K562 (cell line): Measurements from ENCODE around the gene SLC37A3. TPM values are rescaled to one million over a fixed set of nuclear protein-coding genes. Genes with fewer than 3 reads are reported as not detected.

ENCODE experiments used
- ATAC-seq: fragments of 200-7000 bp; cut with Tn5 transposase; 3 replicates; pipeline ENCODE4 v1.9.1; 2020; ENCODE audit warnings: moderate library complexity
- BruUV-seq: library from RNA; stranded (reverse); fragments of 400-500 nt; replicated peaks from 2 replicates; lab custom pipeline; 2021; lab: Mats Ljungman, UMichigan
- CTCF ChIA-PET: fragments of 300-600 bp; formaldehyde crosslinking; extraction: SDS; loops from one replicate; lab custom pipeline; 2021; ENCODE audit warnings: low intra/inter-chr PET ratio; lab: Yijun Ruan, JAX
- POLR2A ChIA-PET: fragments of 300-600, 350-650 bp; sonication (Branson Sonifier 250); formaldehyde crosslinking; extraction: SDS; loops from one replicate; lab custom pipeline; 2021; ENCODE audit warnings: antibody characterized with exemption, inconsistent platforms; lab: Yijun Ruan, JAX
- DNase-seq, 4 experiments: peaks; one replicate each; pipeline versions ENCODE4 v3.0.0 to v3.0.0-alpha.2; 2011 to 2018; ENCODE audit warnings: low spot score in 3 of 4, mixed read lengths in 3 of 4; ENCODE audit errors: extremely low read depth in 1 of 4
- FAIRE-seq: peaks from 2 replicates; lab custom pipeline; 2011; peaks lifted over from hg19 to GRCh38; lab: Jason Lieb, UNC
- H2AFZ ChIP-seq: 2 replicates; pipeline ENCODE4 v1.6.0; 2011; ENCODE audit warnings: low read depth, low read length, control low read depth, inconsistent platforms
- H3K27ac ChIP-seq: fragments of 200-600 bp; 3 replicates; pipeline ENCODE4 v1.8.0; 2011; ENCODE audit warnings: low read depth, mild to moderate bottlenecking, control low read depth, inconsistent platforms, low read length, moderate library complexity, mixed read lengths; ENCODE audit errors: extremely low read depth
- H3K27me3 ChIP-seq, 2 experiments: fragments of 300-600 bp in 1 of 2; 2 replicates in 1 of 2; 3 replicates in 1 of 2; pipeline versions ENCODE4 v1.6.0 to v1.8.0; 2011; ENCODE audit warnings: inconsistent platforms in 2 of 2, low read length in 2 of 2, mild to moderate bottlenecking in 1 of 2, mixed read lengths in 1 of 2, moderate library complexity in 1 of 2; ENCODE audit not compliant: control insufficient read depth in 2 of 2, insufficient read depth in 2 of 2
- H3K36me3 ChIP-seq: fragments of 300-600 bp; 3 replicates; pipeline ENCODE4 v1.8.0; 2011; ENCODE audit warnings: mild to moderate bottlenecking, low read length, inconsistent platforms; ENCODE audit not compliant: control insufficient read depth, insufficient read depth
- H3K4me1 ChIP-seq, 2 experiments: fragments of 200-600 bp in 1 of 2; replicated peaks in 1 of 2; 2 replicates in 1 of 2; 3 replicates in 1 of 2; pipeline versions ENCODE4 v1.5.1 to v1.8.0; 2011; ENCODE audit warnings: inconsistent platforms in 2 of 2, low read length in 2 of 2, mild to moderate bottlenecking in 1 of 2, mixed read lengths in 1 of 2, moderate library complexity in 1 of 2; ENCODE audit not compliant: control insufficient read depth in 2 of 2, insufficient read depth in 2 of 2
- H3K4me2 ChIP-seq: 2 replicates; pipeline ENCODE4 v1.6.1; 2011; ENCODE audit warnings: low read length, control low read depth, inconsistent platforms, mixed read lengths; ENCODE audit not compliant: insufficient read depth
- H3K4me3 ChIP-seq: fragments of 200-600 bp; sonication (generic), shearing (Covaris generic); 2 replicates; pipeline ENCODE4 v1.5.1; 2016; ENCODE audit warnings: control low read depth, inconsistent platforms
- H3K79me2 ChIP-seq: fragments of 200-600 bp; 3 replicates; pipeline ENCODE4 v1.8.0; 2011; ENCODE audit warnings: low read length, inconsistent platforms; ENCODE audit not compliant: control insufficient read depth, insufficient read depth
- H3K9ac ChIP-seq, 2 experiments: 2 replicates each; pipeline versions ENCODE4 v1.6.0 to v1.6.1; 2011; ENCODE audit warnings: low read depth in 2 of 2, low read length in 2 of 2, control low read depth in 1 of 2, inconsistent platforms in 1 of 2, mild to moderate bottlenecking in 1 of 2, mixed read lengths in 1 of 2; ENCODE audit not compliant: insufficient read depth in 1 of 2
- H3K9me1 ChIP-seq: one replicate; pipeline ENCODE4 v1.6.0; 2011; ENCODE audit warnings: inconsistent platforms, mild to moderate bottlenecking, low read length, moderate library complexity; ENCODE audit not compliant: control insufficient read depth, insufficient read depth
- H3K9me3 ChIP-seq: replicated peaks from 2 replicates; pipeline ENCODE4 v1.5.1; 2011; ENCODE audit warnings: low read depth, low read length, inconsistent platforms; ENCODE audit not compliant: control insufficient read depth, insufficient read depth
- H4K20me1 ChIP-seq: replicated peaks from 2 replicates; pipeline ENCODE4 v1.6.1; 2011; ENCODE audit warnings: low read length, inconsistent platforms, mixed read lengths; ENCODE audit not compliant: control insufficient read depth, insufficient read depth
- ADNP ChIP-seq: fragments of 200-800 bp; sonication (Bioruptor generic); IDR thresholded peaks from 2 replicates; pipeline ENCODE4 v1.6.1; 2016; ENCODE audit warnings: missing genetic modification characterization, missing compliant biosample characterization
- FIP1L1 ChIP-seq: fragments of 200-400 bp; formaldehyde crosslinking; IDR thresholded peaks from 2 replicates; pipeline ENCODE4 v1.6.1; 2018; ENCODE audit warnings: mild to moderate bottlenecking, low read depth, low read length; ENCODE audit not compliant: poor library complexity, severe bottlenecking
- FOXM1 ChIP-seq, 2 experiments: fragments of 450-650 bp in 1 of 2; sonication (generic) in 1 of 2; formaldehyde crosslinking in 1 of 2; IDR thresholded peaks; 2 replicates each; pipeline versions ENCODE4 v1.6.1 to v1.9.0; 2017 to 2022; ENCODE audit warnings: low read depth in 2 of 2, mild to moderate bottlenecking in 2 of 2, missing genetic modification reagents in 1 of 2, moderate library complexity in 1 of 2
- HEY1 ChIP-seq: fragments of 250-450 bp; sonication (Bioruptor Pico); IDR thresholded peaks from 2 replicates; pipeline ENCODE4 v1.5.0; 2020; ENCODE audit warnings: mild to moderate bottlenecking, moderate library complexity, borderline replicate concordance
- KDM1A ChIP-seq, 2 experiments: fragments of 450-650 bp; IDR thresholded peaks; 2 replicates each; pipeline ENCODE4 v1.6.1; 2016; ENCODE audit warnings: mild to moderate bottlenecking in 2 of 2
- NR2F6 ChIP-seq: fragments of 450-650 bp; formaldehyde crosslinking; IDR thresholded peaks from 2 replicates; pipeline ENCODE4 v1.4.0; 2020; ENCODE audit warnings: mild to moderate bottlenecking
- SMAD1 ChIP-seq: fragments of 150-350 bp; IDR thresholded peaks from 2 replicates; pipeline ENCODE4 v1.6.1; 2014; ENCODE audit warnings: low read length, low read depth; ENCODE audit not compliant: partially characterized antibody
- ZNF507 ChIP-seq: conservative IDR thresholded peaks from 2 replicates; pipeline ENCODE4 v1.6.1; 2017; ENCODE audit warnings: missing genetic modification characterization, missing compliant biosample characterization
- ZNF668 ChIP-seq: fragments of 250-450 bp; sonication (Bioruptor Pico); IDR thresholded peaks from 2 replicates; pipeline ENCODE4 v1.8.0; 2022; ENCODE audit warnings: mild to moderate bottlenecking, inconsistent platforms
- ZZZ3 ChIP-seq: fragments of 450-650 bp; IDR thresholded peaks from 2 replicates; pipeline ENCODE4 v1.6.1; 2016; ENCODE audit warnings: antibody characterized with exemption, mild to moderate bottlenecking, moderate library complexity
- WGBS: fragments of 100-300 bp; shearing (Covaris generic); methylation state at CpG from one replicate; pipeline ENCODE4 v1.1.6; 2016; ENCODE audit warnings: low coverage, mixed read lengths; ENCODE audit not compliant: insufficient coverage; ENCODE audit errors: missing lambda C conversion rate; 5-methylcytosine and 5-hydroxymethylcytosine counted together
- in situ Hi-C: fragments of 300-500 bp; cut with MboI; formaldehyde crosslinking; loops from 4 replicates; pipeline ENCODE4 v1.15.0; 2018; ENCODE audit warnings: inconsistent platforms, mixed read lengths
- intact Hi-C: fragments of 100-400 bp; cut with micrococcal nuclease; formaldehyde crosslinking; loops from 2 replicates; pipeline ENCODE4 v1.14.2; 2022
- polyA plus RNA-seq, 8 experiments: library from polyadenylated mRNA; depleted of rRNA in 4 of 8; stranded (reverse) in 5 of 8; unstranded in 3 of 8; fragments of >200 nt; fragmentation: Nextera tagmentation in 2 of 8; fragmentation: Illumina TruSeq in 1 of 8; extraction: Ambion mirVana in 2 of 8; extraction: Trizol in 1 of 8; gene quantifications; 2 replicates each; pipeline versions ENCODE4 v1.2.1 to v1.2.3, GENCODE V29; 2011 to 2014; ENCODE audit warnings: inconsistent platforms in 1 of 8, missing spikeins in 1 of 8
- total RNA-seq, 7 experiments: library from RNA; depleted of rRNA in 6 of 7; stranded (reverse); fragments of >200 nt in 6 of 7; fragmentation: Illumina TruSeq in 2 of 7; extraction: Trizol in 2 of 7; gene quantifications; 2 replicates each; pipeline versions ENCODE4 v1.2.1 to v1.2.3, GENCODE V29; 2011 to 2021; ENCODE audit warnings: low replicate concordance in 1 of 7
- TF ChIP-seq, protein P1 (sequence below), 2 experiments: fragments of 200-800 bp in 1 of 2; sonication (Bioruptor generic) in 1 of 2; sonication (generic) in 1 of 2; formaldehyde crosslinking in 1 of 2; IDR thresholded peaks in 1 of 2; conservative IDR thresholded peaks in 1 of 2; 2 replicates each; pipeline versions ENCODE4 v1.5.0 to v1.6.1; 2016 to 2020; ENCODE audit warnings: missing compliant biosample characterization in 1 of 2, missing genetic modification characterization in 1 of 2, missing genetic modification reagents in 1 of 2
- TF ChIP-seq, protein P2 (sequence below): fragments of 150-350 bp; IDR thresholded peaks from 2 replicates; pipeline ENCODE4 v1.6.1; 2014; ENCODE audit warnings: low read depth, mild to moderate bottlenecking, low read length, borderline replicate concordance
- TF ChIP-seq, protein P3 (sequence below): fragments of 250-450 bp; sonication (Bioruptor Pico); IDR thresholded peaks from 2 replicates; pipeline ENCODE4 v1.5.1; 2021; ENCODE audit warnings: mild to moderate bottlenecking

Gene SLC37A3
- total and polyA plus RNA-seq, 9 of the 15 experiments (the other 6 are each of a cell fraction or from before 2014, with no cell fraction given), result 11.7 to 59.1 (median 26.8) TPM

DNA sequence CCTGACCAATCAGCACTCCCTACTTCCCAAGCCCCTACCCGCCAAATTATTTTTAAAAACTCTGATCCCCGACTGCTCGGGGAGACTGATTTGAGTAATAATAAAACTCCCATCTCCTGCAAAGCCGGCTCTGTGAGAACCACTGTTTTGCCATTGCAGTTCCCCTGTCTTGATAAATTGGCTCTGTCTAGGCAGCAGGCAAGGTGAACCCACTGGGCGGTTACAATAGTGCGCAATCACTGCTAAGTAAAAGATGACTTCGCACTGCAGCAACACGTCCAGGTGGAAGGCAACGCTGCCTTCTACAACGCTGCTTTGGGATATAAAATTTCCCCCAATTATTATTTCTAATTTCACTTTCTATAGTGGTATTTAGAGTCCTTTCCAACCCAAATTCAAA is 8.9 kb downstream of the SLC37A3 start (continued):
- no peak for TF ChIP-seq SMAD1
- TF ChIP-seq, protein P1, sequence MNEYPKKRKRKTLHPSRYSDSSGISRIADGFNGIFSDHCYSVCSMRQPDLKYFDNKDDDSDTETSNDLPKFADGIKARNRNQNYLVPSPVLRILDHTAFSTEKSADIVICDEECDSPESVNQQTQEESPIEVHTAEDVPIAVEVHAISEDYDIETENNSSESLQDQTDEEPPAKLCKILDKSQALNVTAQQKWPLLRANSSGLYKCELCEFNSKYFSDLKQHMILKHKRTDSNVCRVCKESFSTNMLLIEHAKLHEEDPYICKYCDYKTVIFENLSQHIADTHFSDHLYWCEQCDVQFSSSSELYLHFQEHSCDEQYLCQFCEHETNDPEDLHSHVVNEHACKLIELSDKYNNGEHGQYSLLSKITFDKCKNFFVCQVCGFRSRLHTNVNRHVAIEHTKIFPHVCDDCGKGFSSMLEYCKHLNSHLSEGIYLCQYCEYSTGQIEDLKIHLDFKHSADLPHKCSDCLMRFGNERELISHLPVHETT (CRISPR knock-in tag; conservative IDR thresholded peaks at IDR 0.05 in 1 of 2, IDR thresholded peaks at IDR 0.05 in 1 of 2), result no peak
- no peak for TF ChIP-seq ZNF507 (tag)
- 0 out of 4 replicates have a peak, but pooled peaks of 1 of the 2 experiments have one; percentile 8 for TF ChIP-seq KDM1A (IDR thresholded peaks at IDR 0.05)
- no peak for TF ChIP-seq NR2F6 (CRISPR knock-in tag)
- no peak for TF ChIP-seq FIP1L1

DNA sequence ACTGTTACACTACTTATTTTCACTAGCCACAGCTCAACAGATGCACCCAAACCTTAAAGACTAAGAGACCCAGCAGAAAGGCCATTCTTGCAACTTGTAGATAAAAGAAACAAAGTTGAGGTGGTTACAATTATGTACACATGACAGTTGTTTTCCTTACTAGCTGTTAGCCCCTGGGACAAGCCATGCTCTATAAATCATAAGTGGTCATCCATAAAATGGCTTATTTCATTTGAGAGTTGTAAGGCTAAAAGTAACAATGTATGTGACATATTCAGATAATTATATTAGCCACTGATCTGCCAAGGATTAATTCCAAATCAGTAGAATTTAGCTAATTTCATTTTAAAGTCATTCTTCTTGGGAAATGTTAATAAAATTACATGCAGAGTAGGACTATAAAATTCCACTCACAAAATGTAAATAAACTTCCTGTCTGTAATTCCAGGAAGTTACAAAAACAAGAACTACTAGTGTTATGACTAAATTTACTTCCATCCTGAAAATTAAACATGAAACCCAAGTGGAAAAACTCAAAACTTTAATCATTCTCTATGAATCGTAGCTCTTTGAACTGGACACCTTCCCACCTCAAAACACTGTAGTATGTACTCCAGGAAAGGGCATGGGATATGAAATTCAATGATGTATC is 13.3 kb downstream of the SLC37A3 start:
- no peak overlapping the region for H3K9ac ChIP-seq
- H3K4me3 ChIP-seq, result no peak overlapping the region
- H3K4me2 ChIP-seq, result no peak overlapping the region
- POLR2A ChIA-PET, result interaction anchor here (0.6 to 2.4 kb wide), 8 partner anchors 10 to 115 kb away, joined by 3 to 15 read pairs (median 4); partner anchors contain the start of gene SLC37A3
- BruUV-seq, result no TSS peak
- no peaks in the 10 kb centered on the region for H3K27me3 ChIP-seq
- H3K27ac ChIP-seq, result no peak overlapping the region
- H3K9me1 ChIP-seq, result no peaks in the 10 kb centered on the region
- FAIRE-seq (no peak), ATAC-seq (no peak), DNase-seq (no peak)
- intact Hi-C loops, result no loop called here
- H2AFZ ChIP-seq, result no peak overlapping the region
- peaks cover 8% of the 10 kb centered on the region; the same call in 1 of the 2 replicates for H4K20me1 ChIP-seq
- in situ Hi-C loops, result no loop called here
- no peaks in the 10 kb centered on the region for H3K9me3 ChIP-seq
- CTCF ChIA-PET, result no interaction called here
- peaks cover 49% of the 10 kb centered on the region for H3K79me2 ChIP-seq
- 77% methylated on average over 1 of the region's 1 CpG for WGBS
- H3K4me1 ChIP-seq, result peaks cover 0 to 3% of the 10 kb centered on the region in 2 experiments; a peak in 2 of 5 replicates
- H3K36me3 ChIP-seq, result peaks cover 18% of the 10 kb centered on the region; the same call in 2 of the 3 replicates
- TF ChIP-seq ADNP (tag) (no peak), HEY1 (no peak), FOXM1 (IDR thresholded peaks at IDR 0.05; ENCODE audit: low read depth) (no peak), FOXM1 (CRISPR knock-in tag; IDR thresholded peaks at IDR 0.05; ENCODE audit: low read depth) (no peak), ZNF668 (CRISPR knock-in tag) (no peak), ZZZ3 (no peak)
- TF ChIP-seq, protein P2, sequence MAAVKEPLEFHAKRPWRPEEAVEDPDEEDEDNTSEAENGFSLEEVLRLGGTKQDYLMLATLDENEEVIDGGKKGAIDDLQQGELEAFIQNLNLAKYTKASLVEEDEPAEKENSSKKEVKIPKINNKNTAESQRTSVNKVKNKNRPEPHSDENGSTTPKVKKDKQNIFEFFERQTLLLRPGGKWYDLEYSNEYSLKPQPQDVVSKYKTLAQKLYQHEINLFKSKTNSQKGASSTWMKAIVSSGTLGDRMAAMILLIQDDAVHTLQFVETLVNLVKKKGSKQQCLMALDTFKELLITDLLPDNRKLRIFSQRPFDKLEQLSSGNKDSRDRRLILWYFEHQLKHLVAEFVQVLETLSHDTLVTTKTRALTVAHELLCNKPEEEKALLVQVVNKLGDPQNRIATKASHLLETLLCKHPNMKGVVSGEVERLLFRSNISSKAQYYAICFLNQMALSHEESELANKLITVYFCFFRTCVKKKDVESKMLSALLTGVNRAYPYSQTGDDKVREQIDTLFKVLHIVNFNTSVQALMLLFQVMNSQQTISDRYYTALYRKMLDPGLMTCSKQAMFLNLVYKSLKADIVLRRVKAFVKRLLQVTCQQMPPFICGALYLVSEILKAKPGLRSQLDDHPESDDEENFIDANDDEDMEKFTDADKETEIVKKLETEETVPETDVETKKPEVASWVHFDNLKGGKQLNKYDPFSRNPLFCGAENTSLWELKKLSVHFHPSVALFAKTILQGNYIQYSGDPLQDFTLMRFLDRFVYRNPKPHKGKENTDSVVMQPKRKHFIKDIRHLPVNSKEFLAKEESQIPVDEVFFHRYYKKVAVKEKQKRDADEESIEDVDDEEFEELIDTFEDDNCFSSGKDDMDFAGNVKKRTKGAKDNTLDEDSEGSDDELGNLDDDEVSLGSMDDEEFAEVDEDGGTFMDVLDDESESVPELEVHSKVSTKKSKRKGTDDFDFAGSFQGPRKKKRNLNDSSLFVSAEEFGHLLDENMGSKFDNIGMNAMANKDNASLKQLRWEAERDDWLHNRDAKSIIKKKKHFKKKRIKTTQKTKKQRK, result no peak
- TF ChIP-seq, protein P3, sequence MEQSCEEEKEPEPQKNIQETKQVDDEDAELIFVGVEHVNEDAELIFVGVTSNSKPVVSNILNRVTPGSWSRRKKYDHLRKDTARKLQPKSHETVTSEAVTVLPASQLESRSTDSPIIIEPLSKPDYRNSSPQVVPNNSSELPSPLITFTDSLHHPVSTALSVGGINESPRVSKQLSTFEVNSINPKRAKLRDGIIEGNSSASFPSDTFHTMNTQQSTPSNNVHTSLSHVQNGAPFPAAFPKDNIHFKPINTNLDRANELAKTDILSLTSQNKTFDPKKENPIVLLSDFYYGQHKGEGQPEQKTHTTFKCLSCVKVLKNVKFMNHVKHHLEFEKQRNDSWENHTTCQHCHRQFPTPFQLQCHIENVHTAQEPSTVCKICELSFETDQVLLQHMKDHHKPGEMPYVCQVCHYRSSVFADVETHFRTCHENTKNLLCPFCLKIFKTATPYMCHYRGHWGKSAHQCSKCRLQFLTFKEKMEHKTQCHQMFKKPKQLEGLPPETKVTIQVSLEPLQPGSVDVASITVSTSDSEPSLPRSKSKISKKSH (CRISPR knock-in tag), result no peak
